ENCODE data around the gene EMC10.

- TF ChIP-seq CTCF (IDR thresholded peaks at IDR 0.05; ENCODE audit: poor library complexity) (no peak), EZH2 (IDR thresholded peaks at IDR 0.05; ENCODE audit: borderline replicate concordance) (no peak)
Measured at GRCh38 chr19:50498219-50499056, 22.1 kb downstream of the EMC10 start.
